IPS-15b (cell line): Measurements from ENCODE around the gene ACSL6.

Source experiments
- H3K27me3 ChIP-seq: one replicate; pipeline ENCODE4 v1.6.1; 2013; ENCODE audit warnings: low read length; ENCODE audit not compliant: control insufficient read depth, insufficient read depth
- H3K36me3 ChIP-seq: one replicate; pipeline ENCODE4 v1.6.1; 2013; ENCODE audit warnings: low read length; ENCODE audit not compliant: control insufficient read depth, insufficient read depth
- H3K4me1 ChIP-seq: one replicate; pipeline ENCODE4 v1.6.1; 2013; ENCODE audit warnings: mild to moderate bottlenecking, low read length; ENCODE audit not compliant: control insufficient read depth, insufficient read depth
- H3K4me3 ChIP-seq: one replicate; pipeline ENCODE4 v1.5.1; 2013; ENCODE audit warnings: low read depth, low read length
- H3K9ac ChIP-seq: one replicate; pipeline ENCODE4 v1.6.1; 2013; ENCODE audit warnings: low read depth, mild to moderate bottlenecking, low read length
- H3K9me3 ChIP-seq: one replicate; pipeline ENCODE4 v1.6.1; 2013; ENCODE audit warnings: mild to moderate bottlenecking, low read length; ENCODE audit not compliant: control insufficient read depth, insufficient read depth

ACSL6 gene

GRCh38 chr5:132054697-132055440 lies 43.4 kb upstream of the ACSL6 start:
- H3K27me3 ChIP-seq = no peaks in the 10 kb centered on the region
- no peaks in the 10 kb centered on the region for H3K9me3 ChIP-seq
- no peak overlapping the region for H3K9ac ChIP-seq
- no peaks in the 10 kb centered on the region for H3K4me1 ChIP-seq
- no peaks in the 10 kb centered on the region for H3K36me3 ChIP-seq
- no peak overlapping the region for H3K4me3 ChIP-seq

GRCh38 chr5:132054031-132054696 lies 42.7 kb upstream of the ACSL6 start:
- Histone ChIP-seq H3K9ac (no peak overlapping the region), H3K27me3 (no peaks in the 10 kb centered on the region), H3K36me3 (no peaks in the 10 kb centered on the region), H3K4me3 (no peak overlapping the region), H3K9me3 (no peaks in the 10 kb centered on the region), H3K4me1 (no peaks in the 10 kb centered on the region)

GRCh38 chr5:132053483-132053882 lies 42.0 kb upstream of the ACSL6 start:
- H3K4me1 ChIP-seq = no peaks in the 10 kb centered on the region
- no peak overlapping the region for H3K4me3 ChIP-seq
- no peaks in the 10 kb centered on the region for H3K27me3 ChIP-seq
- H3K9me3 ChIP-seq = no peaks in the 10 kb centered on the region
- no peak overlapping the region for H3K9ac ChIP-seq
- no peaks in the 10 kb centered on the region for H3K36me3 ChIP-seq

- Histone ChIP-seq H3K9me3 (no peaks in the 10 kb centered on the region), H3K27me3 (no peaks in the 10 kb centered on the region), H3K36me3 (no peaks in the 10 kb centered on the region), H3K4me1 (no peaks in the 10 kb centered on the region), H3K9ac (no peak overlapping the region), H3K4me3 (no peak overlapping the region)
Observed at GRCh38 chr5:132052520-132052919, 41.1 kb upstream of the ACSL6 start.

- Histone ChIP-seq H3K27me3 (no peaks in the 10 kb centered on the region), H3K4me3 (no peak overlapping the region), H3K9me3 (no peaks in the 10 kb centered on the region), H3K9ac (no peak overlapping the region), H3K36me3 (no peaks in the 10 kb centered on the region), H3K4me1 (no peaks in the 10 kb centered on the region)
Observed at GRCh38 chr5:132050661-132051552, 39.4 kb upstream of the ACSL6 start.

GRCh38 chr5:132050136-132050535 lies 38.7 kb upstream of the ACSL6 start:
- H3K27me3 ChIP-seq = no peaks in the 10 kb centered on the region
- no peaks in the 10 kb centered on the region for H3K36me3 ChIP-seq
- no peaks in the 10 kb centered on the region for H3K9me3 ChIP-seq
- no peak overlapping the region for H3K4me3 ChIP-seq
- H3K4me1 ChIP-seq = no peaks in the 10 kb centered on the region
- no peak overlapping the region for H3K9ac ChIP-seq

GRCh38 chr5:132049559-132049958 lies 38.1 kb upstream of the ACSL6 start:
- H3K9ac ChIP-seq = no peak overlapping the region

GRCh38 chr5:132049093-132049492 lies 37.6 kb upstream of the ACSL6 start:
- H3K4me3 ChIP-seq = no peak overlapping the region
- no peak overlapping the region for H3K9ac ChIP-seq
- H3K4me1 ChIP-seq = no peaks in the 10 kb centered on the region
- H3K27me3 ChIP-seq = no peaks in the 10 kb centered on the region
- H3K9me3 ChIP-seq = no peaks in the 10 kb centered on the region
- H3K36me3 ChIP-seq = no peaks in the 10 kb centered on the region

More at GRCh38 chr5:132049559-132049958, 38.1 kb upstream of the ACSL6 start:
- H3K36me3 ChIP-seq = no peaks in the 10 kb centered on the region
- no peaks in the 10 kb centered on the region for H3K9me3 ChIP-seq
- no peaks in the 10 kb centered on the region for H3K27me3 ChIP-seq
- H3K4me1 ChIP-seq = no peaks in the 10 kb centered on the region
- no peak overlapping the region for H3K4me3 ChIP-seq

- Histone ChIP-seq H3K4me3 (no peak overlapping the region), H3K36me3 (no peaks in the 10 kb centered on the region), H3K9ac (no peak overlapping the region), H3K9me3 (no peaks in the 10 kb centered on the region), H3K4me1 (no peaks in the 10 kb centered on the region), H3K27me3 (no peaks in the 10 kb centered on the region)
Observed at GRCh38 chr5:132046880-132047299, 35.4 kb upstream of the ACSL6 start.

GRCh38 chr5:132044207-132044606 lies 32.7 kb upstream of the ACSL6 start:
- no peak overlapping the region for H3K4me3 ChIP-seq
- no peaks in the 10 kb centered on the region for H3K27me3 ChIP-seq
- no peaks in the 10 kb centered on the region for H3K9me3 ChIP-seq
- H3K4me1 ChIP-seq = no peaks in the 10 kb centered on the region
- no peaks in the 10 kb centered on the region for H3K36me3 ChIP-seq
- no peak overlapping the region for H3K9ac ChIP-seq

- Histone ChIP-seq H3K4me3 (no peak overlapping the region), H3K9ac (no peak overlapping the region), H3K9me3 (no peaks in the 10 kb centered on the region), H3K27me3 (no peaks in the 10 kb centered on the region), H3K36me3 (no peaks in the 10 kb centered on the region), H3K4me1 (no peaks in the 10 kb centered on the region)
Observed at GRCh38 chr5:132037353-132037752, 25.9 kb upstream of the ACSL6 start.
